GM19238 (cell line): ENCODE results near the gene FBXL5.

Source experiments
- DNase-seq: peaks from one replicate; pipeline ENCODE4 v3.0.0; 2011; ENCODE audit warnings: low spot score; ENCODE audit not compliant: insufficient read length

Gene FBXL5

GRCh38 chr4:15655223-15656037, at the start of gene FBXL5:
FBXL5 (minus strand) TSS chr4:15655357; CDS start chr4:15655287, 70 bp downstream.
- DNase-seq, result peak; percentile 95

GRCh38 chr4:15704129-15704528, 49.0 kb upstream of the FBXL5 start:
- no peak for DNase-seq

GRCh38 chr4:15703439-15703838, 48.3 kb upstream of the FBXL5 start:
- no peak for DNase-seq

GRCh38 chr4:15702941-15703403, 47.8 kb upstream of the FBXL5 start, which contains the start of gene BST1:
BST1 (plus strand) TSS chr4:15703065; CDS start chr4:15703145, 80 bp downstream.
- peak; percentile 32 for DNase-seq

- no peak for DNase-seq
Measured at GRCh38 chr4:15696866-15697265, 41.7 kb upstream of the FBXL5 start.

DNA sequence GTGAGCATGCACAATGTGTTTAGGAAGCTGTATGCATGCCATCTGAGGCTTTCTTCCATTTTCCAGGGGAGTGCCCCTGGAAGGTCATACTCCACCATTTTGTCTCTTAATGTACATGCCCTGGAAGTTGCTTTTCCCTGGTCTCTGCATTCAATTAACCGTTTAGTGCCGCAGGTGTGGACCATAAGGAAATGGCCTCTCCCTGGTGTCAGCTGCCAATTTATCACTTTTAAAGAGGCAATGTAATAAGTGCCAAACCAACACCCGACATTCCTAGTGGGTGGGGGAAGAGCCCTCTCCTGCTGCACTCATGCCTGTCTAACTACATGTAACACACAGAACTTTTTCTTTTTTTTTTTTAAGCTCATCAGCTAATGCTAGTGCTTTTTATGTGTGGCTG, 40.6 kb upstream of the FBXL5 start:
- DNase-seq, result no peak

GRCh38 chr4:15695240-15695699, 40.1 kb upstream of the FBXL5 start:
- no peak for DNase-seq

DNA sequence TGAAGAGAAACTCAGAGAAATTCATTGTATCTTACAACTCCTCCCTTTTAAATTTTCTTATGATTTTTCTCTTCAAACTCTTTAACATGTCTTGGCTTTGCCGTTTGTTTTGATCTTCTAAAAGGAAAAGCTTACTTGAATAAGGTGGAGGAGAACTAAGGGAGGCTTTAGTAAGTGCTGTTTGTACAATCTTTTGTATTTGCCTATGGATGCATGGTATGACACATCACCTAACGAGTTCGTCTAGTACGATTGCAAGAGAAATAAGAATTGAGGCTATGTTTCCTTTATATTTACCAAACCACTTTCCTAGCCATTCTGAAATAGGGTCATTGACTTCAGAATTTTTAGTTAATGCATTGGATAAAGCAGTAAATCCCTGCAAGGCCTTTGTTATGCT, 39.3 kb upstream of the FBXL5 start:
- no peak for DNase-seq

- no peak for DNase-seq
Measured at GRCh38 chr4:15692602-15693001, 37.4 kb upstream of the FBXL5 start.

DNA sequence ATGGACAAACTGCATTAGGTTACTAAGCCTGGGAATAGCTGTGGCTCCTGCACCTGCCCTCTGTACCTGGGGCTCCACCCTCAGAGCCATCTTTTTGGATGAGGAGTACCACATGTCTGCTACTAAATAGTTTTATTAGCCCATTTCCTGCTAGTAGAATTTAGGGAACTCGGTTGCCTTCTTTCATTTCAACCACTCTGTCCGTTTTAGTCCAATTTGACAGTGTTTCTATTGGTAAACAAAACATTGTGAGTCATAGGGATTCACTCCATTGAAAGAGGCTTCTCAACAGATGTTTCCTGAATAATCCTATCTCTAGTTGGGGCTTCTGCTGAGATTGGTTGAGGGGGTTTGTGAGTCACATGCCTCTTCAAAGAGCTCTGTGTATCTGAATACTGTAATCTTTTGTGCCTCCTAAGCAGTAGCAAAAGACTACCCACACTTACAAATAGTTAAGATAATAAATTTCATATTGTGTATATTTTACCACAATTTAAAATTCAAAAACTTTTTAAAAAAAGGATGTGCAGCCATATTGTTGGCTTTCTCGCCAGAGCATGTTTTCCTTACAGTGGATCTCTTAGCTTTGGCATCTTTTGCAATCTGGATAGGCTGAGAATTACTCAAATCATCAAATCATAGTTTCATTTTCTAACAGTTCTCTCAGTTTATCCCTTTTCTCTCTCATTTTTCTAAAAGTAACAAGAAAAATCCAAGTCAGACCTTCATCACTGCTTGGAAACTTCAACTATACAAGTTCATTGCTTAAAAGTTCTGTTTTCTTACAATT, 36.4 kb upstream of the FBXL5 start:
- DNase-seq, result no peak

- DNase-seq, result no peak
Measured at GRCh38 chr4:15690020-15690809, 35.1 kb upstream of the FBXL5 start.

DNA sequence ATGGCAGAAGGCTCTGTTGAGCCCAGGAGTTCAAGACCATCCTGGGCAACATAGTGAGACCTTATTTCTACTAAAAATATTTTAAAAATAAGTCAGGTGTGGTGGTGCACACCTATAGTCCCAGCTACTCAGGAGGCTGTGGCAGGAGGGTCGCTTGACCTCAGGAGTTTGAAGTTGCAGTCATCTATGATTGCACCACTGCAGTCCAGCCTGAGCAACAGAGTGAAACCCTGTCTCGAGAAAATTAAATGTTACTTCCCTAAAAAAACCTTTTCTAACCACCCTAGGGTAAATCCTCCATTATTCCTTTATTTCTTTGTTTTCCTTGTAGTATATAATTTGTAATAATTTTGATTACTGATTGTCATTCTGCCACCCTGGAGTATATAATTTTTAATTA, 34.4 kb upstream of the FBXL5 start:
- DNase-seq, result no peak

GRCh38 chr4:15688051-15688450, 32.9 kb upstream of the FBXL5 start:
- no peak for DNase-seq

DNA sequence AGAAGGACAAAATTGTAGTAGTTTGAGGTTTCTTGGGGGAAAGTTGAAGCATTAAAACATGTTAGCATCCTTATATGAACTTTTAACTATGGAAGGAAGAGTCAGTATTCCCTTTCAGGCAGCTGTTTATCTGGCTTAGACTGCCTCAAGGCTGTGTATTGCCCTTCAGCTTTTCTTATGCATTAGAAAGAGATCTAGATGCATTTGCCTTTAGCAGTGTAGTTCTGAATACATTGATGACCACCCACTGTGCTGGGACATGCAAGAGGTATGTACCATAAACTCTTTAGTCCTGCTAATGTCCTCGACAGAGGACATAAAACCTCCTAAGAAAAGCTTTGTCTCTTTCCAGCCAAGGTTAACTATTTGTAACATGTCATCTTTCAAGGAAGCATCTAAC, 29.3 kb upstream of the FBXL5 start:
- no peak for DNase-seq

DNA sequence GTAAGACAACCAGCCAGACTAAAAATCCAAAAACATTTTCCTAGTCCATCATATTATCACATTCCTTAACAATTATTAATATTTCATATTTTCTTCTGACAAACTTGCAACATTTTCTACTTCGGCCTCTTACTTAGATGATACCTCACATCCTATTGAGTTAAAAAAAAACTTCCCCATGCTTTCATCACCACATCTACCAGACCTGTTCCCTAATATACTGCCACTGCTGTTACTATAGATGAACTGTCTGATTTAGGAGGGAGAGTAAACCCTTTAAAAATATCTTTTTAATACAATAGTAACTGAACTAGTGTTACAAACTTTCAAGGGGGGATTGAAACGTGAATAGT, 28.0 kb upstream of the FBXL5 start:
- DNase-seq, result no peak

DNA sequence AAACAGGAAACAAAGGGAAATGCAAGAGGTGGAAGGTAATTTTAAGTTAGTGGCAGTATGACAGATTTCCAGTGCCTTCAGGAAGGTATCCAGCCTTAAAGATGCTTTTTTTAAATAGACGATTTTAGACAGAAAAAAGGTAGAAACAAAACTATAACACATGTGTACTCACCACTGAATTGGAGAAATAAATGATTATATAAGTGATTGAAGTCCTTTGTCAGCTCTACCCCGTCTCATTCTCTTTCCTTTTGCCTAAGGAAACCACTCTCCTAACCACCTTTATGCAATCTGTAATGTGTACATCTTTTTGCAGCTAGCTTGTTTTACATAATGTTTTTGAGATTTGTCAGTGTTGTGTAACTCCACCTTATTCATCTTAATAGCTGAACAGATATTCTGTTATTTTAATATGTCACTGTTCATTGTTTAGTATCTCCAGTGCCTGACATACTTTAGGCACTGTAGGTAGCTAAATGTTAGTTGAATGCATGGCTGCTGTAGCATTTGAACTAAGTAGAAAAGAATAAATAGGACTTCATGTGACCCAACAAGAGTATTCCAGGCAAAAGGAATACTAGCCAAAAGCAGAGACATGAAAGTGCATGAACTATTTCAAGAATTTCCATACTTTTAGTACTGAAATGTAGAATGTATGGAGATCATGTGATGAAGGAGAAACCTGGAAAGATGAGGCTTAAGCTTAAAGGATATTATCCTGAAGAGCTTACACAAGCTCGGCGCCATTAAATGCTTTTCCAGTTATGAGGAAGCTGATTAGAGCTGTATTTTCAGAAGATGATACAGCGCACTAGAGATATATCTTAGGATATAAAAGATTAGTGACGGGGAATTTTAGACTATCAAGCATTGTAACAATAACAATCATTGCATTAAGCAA, 27.3 kb upstream of the FBXL5 start:
- DNase-seq, result no peak

DNA sequence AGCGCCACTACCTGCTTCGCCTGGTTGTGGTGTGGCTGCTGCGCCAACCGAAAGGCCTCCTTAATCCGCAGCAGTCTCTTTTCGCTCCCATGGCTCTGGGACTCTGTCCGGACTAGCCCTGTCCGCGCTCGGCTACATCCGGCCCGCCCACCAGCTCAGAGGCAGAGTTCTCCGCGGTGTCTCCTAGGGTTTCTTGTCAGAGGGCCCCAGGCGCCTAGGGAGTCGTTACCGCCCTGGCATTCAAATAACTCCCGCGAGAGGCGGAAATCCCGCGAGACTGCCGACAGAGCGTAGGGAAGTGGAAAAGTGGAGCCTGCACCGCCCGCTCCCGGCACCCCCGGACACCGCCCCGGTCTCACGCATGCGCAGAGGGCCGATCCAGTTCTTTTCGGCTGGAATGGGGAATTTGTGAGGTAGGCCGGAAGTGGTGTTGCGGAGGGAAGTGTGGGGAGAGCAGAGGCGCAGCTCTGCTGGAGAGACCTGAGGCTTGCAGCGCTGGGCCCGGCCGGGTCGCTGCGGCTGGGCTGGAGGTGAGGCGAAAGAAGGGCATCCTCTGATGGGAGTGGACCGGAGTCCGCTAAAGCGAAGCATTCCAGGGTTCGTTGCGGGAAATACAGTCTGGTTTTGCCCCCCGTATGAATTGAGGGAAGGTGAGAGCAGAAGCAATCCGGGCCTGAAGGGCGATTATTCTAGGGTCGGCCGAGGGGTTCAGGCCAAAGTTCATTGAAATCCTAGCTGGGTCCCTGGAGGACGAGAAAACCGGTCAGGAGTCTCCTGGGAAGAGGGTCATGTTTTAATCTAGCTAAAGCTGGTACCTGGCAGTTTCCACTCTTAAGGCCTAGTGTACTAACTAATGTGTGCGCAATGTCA, 26.4 kb upstream of the FBXL5 start, which contains the start of gene FAM200B:
Gene FAM200B (plus strand): TSS at position 456 of the 870 bp plus-strand sequence. CDS start 5,151 bp downstream, outside the sequence.
- peak; percentile 81 for DNase-seq

DNA sequence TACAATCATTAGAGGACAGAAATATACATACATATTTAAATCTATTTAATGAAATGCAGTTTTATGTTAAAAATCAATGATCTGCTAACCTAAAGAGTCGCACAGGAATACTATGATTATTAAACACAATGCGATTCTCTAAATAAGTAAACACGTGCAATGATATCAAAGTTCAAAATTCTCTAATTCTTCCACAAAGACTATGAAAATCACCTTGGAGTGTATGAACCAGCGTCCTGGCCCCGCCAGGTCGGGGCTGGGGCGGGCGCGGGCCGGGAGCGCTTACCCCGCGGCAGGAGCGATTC, 25.9 kb upstream of the FBXL5 start:
- DNase-seq, result no peak

DNA sequence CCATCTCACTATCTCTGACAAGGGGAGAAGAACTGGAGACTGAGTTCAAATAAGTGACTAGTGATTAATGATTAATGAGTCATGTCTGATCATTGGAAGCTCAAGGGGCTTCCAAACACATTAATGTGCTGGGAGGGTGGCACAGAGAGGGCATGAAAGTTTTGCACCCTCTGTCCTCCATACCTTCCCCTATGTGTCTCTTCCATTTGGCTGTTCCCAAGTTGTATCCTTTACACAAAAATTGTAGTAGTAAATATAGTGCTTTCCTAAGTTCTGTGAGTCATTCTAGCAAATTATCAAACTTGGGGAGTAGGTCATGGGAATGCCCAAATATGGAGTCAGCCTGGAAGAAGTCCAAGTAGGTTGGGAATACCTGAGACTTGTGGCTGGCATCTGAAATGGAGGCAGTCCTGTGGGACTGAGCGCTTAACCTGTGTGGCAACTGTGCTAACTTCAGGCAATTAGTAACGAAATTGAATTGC, 22.4 kb upstream of the FBXL5 start:
- no peak for DNase-seq
